DND-41 (cell line): ENCODE results near the gene LIPK.

Experiments used
- ATAC-seq: fragments of 200-7000 bp; cut with Tn5 transposase; 3 replicates; pipeline ENCODE4 v1.9.1; 2021; ENCODE audit warnings: low read depth; ENCODE audit not compliant: insufficient read depth
- DNase-seq: peaks from one replicate; pipeline ENCODE4 v3.0.0-alpha.2; 2020
- H2AFZ ChIP-seq: 2 replicates; pipeline ENCODE4 v1.6.0; 2012; ENCODE audit warnings: low read depth, low read length
- H3K27ac ChIP-seq: 2 replicates; pipeline ENCODE4 v1.5.1; 2012; ENCODE audit warnings: low read length, inconsistent platforms
- H3K27me3 ChIP-seq: fragments of 200-600 bp; sonication (generic); 2 replicates; pipeline ENCODE4 v1.6.0; 2012; ENCODE audit warnings: low read length, mild to moderate bottlenecking, inconsistent platforms; ENCODE audit not compliant: insufficient read depth, poor library complexity
- H3K36me3 ChIP-seq: 2 replicates; pipeline ENCODE4 v1.5.1; 2012; ENCODE audit warnings: low read length, inconsistent platforms; ENCODE audit not compliant: insufficient read depth
- H3K4me1 ChIP-seq: 2 replicates; pipeline ENCODE4 v1.5.1; 2012; ENCODE audit warnings: mild to moderate bottlenecking, low read length; ENCODE audit not compliant: insufficient read depth
- H3K4me2 ChIP-seq: 2 replicates; pipeline ENCODE4 v1.6.0; 2012; ENCODE audit warnings: mild to moderate bottlenecking, moderate library complexity, low read length, inconsistent platforms; ENCODE audit not compliant: insufficient read depth
- H3K4me3 ChIP-seq, 2 experiments: fragments of 200-600 bp in 1 of 2; shearing (Covaris generic) in 1 of 2; 2 replicates each; pipeline ENCODE4 v1.5.1; 2012 to 2016; ENCODE audit warnings: inconsistent platforms in 2 of 2, low read length in 2 of 2, mild to moderate bottlenecking in 2 of 2, low read depth in 1 of 2, moderate library complexity in 1 of 2
- H3K79me2 ChIP-seq: 2 replicates; pipeline ENCODE4 v1.6.0; 2012; ENCODE audit warnings: low read length, inconsistent platforms; ENCODE audit not compliant: insufficient read depth
- H3K9ac ChIP-seq: 2 replicates; pipeline ENCODE4 v1.6.0; 2012; ENCODE audit warnings: low read depth, mild to moderate bottlenecking, inconsistent platforms, low read length, moderate library complexity
- H3K9me3 ChIP-seq: 2 replicates; pipeline ENCODE4 v1.5.1; 2012; ENCODE audit warnings: low read length, moderate library complexity, mild to moderate bottlenecking, inconsistent platforms; ENCODE audit not compliant: insufficient read depth, severe bottlenecking
- H4K20me1 ChIP-seq: 2 replicates; pipeline ENCODE4 v1.6.0; 2012; ENCODE audit warnings: low read length; ENCODE audit not compliant: insufficient read depth
- CTCF ChIP-seq: IDR thresholded peaks from 2 replicates; pipeline ENCODE4 v1.5.1; 2012; ENCODE audit warnings: borderline replicate concordance, low read length, moderate library complexity, mild to moderate bottlenecking; ENCODE audit not compliant: poor library complexity, severe bottlenecking; ENCODE audit errors: extremely low read depth
- EZH2 ChIP-seq: IDR thresholded peaks from 3 replicates; pipeline ENCODE4 v1.6.1; 2012; ENCODE audit warnings: borderline replicate concordance, low read depth, mild to moderate bottlenecking, moderate library complexity, low read length, inconsistent platforms; ENCODE audit not compliant: severe bottlenecking

LIPK gene

GRCh38 chr10:88755753-88756152 is 49.7 kb downstream of the LIPK start:
- peaks cover 30% of the 10 kb centered on the region for H3K27me3 ChIP-seq
- no peaks in the 10 kb centered on the region for H3K4me1 ChIP-seq
- H3K4me3 ChIP-seq = no peak overlapping the region
- no peak overlapping the region for H3K27ac ChIP-seq
- ATAC-seq (no peak), DNase-seq (no peak)
- no peaks in the 10 kb centered on the region for H4K20me1 ChIP-seq
- H3K36me3 ChIP-seq = no peaks in the 10 kb centered on the region
- H3K79me2 ChIP-seq = no peaks in the 10 kb centered on the region
- no peak overlapping the region for H3K4me2 ChIP-seq
- no peak overlapping the region for H2AFZ ChIP-seq
- H3K9ac ChIP-seq = no peak overlapping the region
- H3K9me3 ChIP-seq = no peaks in the 10 kb centered on the region
- TF ChIP-seq EZH2 = no peak
- no peak for TF ChIP-seq CTCF

GRCh38 chr10:88756660-88757059 is 50.6 kb downstream of the LIPK start:
- Histone ChIP-seq H3K9me3 (no peaks in the 10 kb centered on the region), H3K4me2 (no peak overlapping the region), H2AFZ (no peak overlapping the region), H3K27ac (no peak overlapping the region), H4K20me1 (no peaks in the 10 kb centered on the region), H3K4me3 (no peak overlapping the region), H3K36me3 (no peaks in the 10 kb centered on the region), H3K79me2 (no peaks in the 10 kb centered on the region), H3K9ac (no peak overlapping the region), H3K27me3 (peaks cover 31% of the 10 kb centered on the region), H3K4me1 (no peaks in the 10 kb centered on the region)
- ATAC-seq = no peak
- no peak for DNase-seq
- TF ChIP-seq EZH2 (no peak), CTCF (no peak)

DNA sequence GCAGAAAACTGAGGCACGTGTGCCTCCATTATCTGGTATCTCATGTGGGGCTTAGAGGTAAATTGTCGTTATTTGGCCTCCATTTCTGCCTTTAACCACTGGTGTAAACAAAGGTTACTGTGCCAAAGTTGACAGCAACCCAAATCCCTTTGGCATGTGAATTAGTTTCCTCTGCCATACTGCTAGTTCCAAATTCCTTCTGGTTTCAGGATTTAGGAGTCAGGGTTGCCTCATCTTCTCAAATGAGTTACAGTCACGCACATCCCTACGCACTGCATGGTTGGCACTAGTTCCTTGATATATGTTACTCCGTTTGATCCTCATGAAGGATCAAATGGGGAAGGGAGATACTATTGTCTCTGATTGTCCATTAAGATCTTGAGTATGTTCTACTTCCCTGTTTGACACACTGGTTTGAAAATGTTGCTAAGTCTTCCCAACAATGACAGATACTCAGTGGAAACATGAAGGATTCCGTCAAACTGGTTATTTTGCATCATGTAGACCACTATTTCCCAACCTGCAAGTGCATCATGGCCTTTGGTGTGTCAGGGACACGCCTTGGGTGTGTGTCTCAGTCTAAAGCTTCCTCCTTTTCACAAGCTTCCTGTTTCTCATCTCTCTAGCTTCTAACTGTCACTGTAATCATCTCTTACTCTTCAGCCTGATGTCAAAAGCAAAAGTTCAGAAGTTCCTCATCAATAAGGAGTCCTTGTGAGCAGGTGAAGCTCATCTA is 53.5 kb downstream of the LIPK start, which contains the start of gene LIPN:
Gene LIPN, plus strand, starts transcription at position 655 of the 736 bp plus-strand sequence. CDS start 1,386 bp downstream, outside the sequence.
- Histone ChIP-seq H3K36me3 (no peaks in the 10 kb centered on the region), H3K27ac (no peak within 1 kb of the TSS), H3K27me3 (peaks cover 42% of the 10 kb centered on the region), H3K4me1 (no peaks in the 10 kb centered on the region), H3K9ac (no peak within 1 kb of the TSS), H4K20me1 (no peaks in the 10 kb centered on the region), H3K4me3 (no peak within 1 kb of the TSS), H3K79me2 (no peaks in the 10 kb centered on the region), H2AFZ (no peak within 1 kb of the TSS), H3K4me2 (no peak within 1 kb of the TSS), H3K9me3 (no peaks in the 10 kb centered on the region)
- DNase-seq (no peak), ATAC-seq (no peak)
- TF ChIP-seq CTCF (no peak), EZH2 (no peak)
